DOHH2 (cell line): Measurements from ENCODE around the gene PRKG2.

Source experiments
- CTCF ChIP-seq: fragments of 200-600 bp; sonication (generic); IDR thresholded peaks from one replicate; pipeline ENCODE4 v1.5.1; 2014; ENCODE audit warnings: antibody characterized with exemption, mild to moderate bottlenecking, low read depth, low read length; ENCODE audit not compliant: poor library complexity, severe bottlenecking
- EZH2phosphoT487 ChIP-seq: fragments of 200-600 bp; sonication (generic); IDR thresholded peaks from 2 replicates; pipeline ENCODE4 v1.6.1; 2017; ENCODE audit warnings: borderline replicate concordance, mild to moderate bottlenecking, antibody characterized with exemption, low read length, moderate library complexity, mixed read lengths

GRCh38 chr4:81065446-81065845 is 149.6 kb downstream of the PRKG2 start:
- TF ChIP-seq CTCF: no peak
- no peak for TF ChIP-seq EZH2phosphoT487
